ENCODE results near the gene CCDC126. TPM values are rescaled to one million over a fixed set of nuclear protein-coding genes. Genes with fewer than 3 reads are reported as not detected.

Gene CCDC126
- total and polyA plus RNA-seq, 2 donors, result 10.1 to 30.7 TPM

DNA sequence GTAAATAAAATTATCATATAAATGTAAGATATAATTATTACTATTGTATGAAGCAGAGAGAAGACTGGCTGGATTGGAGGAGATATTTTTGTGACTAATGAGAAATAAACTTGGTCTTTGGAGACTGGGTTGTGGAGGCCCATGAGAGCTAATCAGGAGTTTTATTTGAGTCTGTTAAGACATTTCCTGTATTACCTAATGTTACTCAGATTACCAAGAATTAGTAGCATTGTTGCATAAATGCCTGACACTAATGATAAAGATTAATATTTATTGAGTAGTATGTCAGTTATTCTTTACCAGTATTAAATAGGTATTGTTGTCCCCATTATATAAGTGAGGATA is 7.1 kb downstream of the CCDC126 start:
- H3K36me3 ChIP-seq (ENCODE audit: insufficient read depth), result no peaks in the 10 kb centered on the region
- no peak for DNase-seq (ENCODE audit: extremely low spot score)
- H3K4me1 ChIP-seq (ENCODE audit: insufficient read depth), result no peaks in the 10 kb centered on the region
- H3K4me3 ChIP-seq (ENCODE audit: low read depth, low read length), result no peak overlapping the region
- H3K27ac ChIP-seq (ENCODE audit: low read depth), result no peak overlapping the region

DNA sequence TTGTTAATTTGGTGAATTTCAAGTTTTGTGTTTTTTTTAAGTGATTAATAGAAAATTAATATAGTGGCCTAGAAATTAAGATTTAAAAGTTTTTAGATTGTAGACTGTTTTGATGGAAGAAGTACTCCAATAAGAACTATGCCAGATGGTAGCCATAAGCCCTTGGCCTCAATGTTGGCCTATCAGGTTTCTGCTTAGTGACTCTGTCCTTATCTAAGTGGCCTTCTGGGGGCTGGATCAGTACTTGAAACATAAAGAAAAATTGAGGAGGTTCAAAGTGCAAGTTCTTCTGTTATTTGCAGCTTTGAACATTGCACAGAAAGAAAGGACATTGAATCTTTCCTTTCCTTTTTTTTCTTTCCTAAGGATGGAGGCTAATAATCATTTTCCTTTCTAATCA is 9.9 kb downstream of the CCDC126 start:
- Histone ChIP-seq H3K4me3 (ENCODE audit: low read depth, low read length) (no peak overlapping the region), H3K27ac (ENCODE audit: low read depth) (no peak overlapping the region), H3K36me3 (ENCODE audit: insufficient read depth) (peaks cover 3% of the 10 kb centered on the region), H3K4me1 (ENCODE audit: insufficient read depth) (no peaks in the 10 kb centered on the region)
- DNase-seq (ENCODE audit: extremely low spot score), result no peak

DNA sequence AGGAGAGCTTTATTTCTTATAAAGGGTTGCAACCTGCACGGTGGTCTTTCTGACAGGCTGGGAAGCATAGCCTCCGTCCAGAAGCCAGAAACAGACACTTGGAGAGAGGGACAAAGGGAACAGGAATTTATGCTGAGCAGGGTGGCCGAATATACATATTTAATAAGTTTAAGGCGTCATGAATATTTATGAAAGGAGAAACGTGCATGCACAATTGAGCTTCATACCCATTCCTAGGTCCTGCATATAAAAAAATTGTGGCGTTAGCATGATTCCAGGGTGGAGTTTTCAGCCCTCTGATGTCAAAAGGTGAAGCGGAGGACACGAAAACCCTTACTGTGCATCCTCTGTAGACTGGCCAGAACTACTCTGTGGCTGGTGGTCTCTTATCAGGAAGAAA is 10.7 kb downstream of the CCDC126 start:
- Histone ChIP-seq H3K4me3 (ENCODE audit: low read depth, low read length) (no peak overlapping the region), H3K36me3 (ENCODE audit: insufficient read depth) (peaks cover 3% of the 10 kb centered on the region), H3K27ac (ENCODE audit: low read depth) (no peak overlapping the region), H3K4me1 (ENCODE audit: insufficient read depth) (no peaks in the 10 kb centered on the region)
- WGBS, result 93% methylated on average over 8 of the region's 8 CpGs
- DNase-seq (ENCODE audit: extremely low spot score), result no peak

DNA sequence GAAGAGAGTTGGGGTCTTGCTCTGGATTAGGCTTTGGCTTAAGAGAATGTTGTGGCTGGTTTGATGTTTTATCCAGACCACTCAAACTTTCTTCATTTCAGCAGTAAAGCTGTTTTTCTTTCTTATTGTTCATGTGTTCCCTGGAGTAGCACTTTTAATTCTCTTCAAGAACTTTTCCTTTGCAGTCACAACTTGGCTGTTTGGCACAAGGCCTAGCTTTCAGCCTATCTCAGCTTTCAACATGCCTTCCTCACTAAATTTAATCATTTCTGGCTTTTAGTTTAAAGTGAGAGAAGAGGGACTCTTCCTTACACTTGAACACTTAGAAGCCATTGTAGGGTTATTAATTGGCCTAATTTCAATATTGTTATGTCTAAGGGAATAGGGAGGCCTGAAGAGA is 18.1 kb downstream of the CCDC126 start:
- Histone ChIP-seq H3K36me3 (ENCODE audit: insufficient read depth) (peaks cover 3% of the 10 kb centered on the region), H3K4me3 (ENCODE audit: low read depth, low read length) (no peak overlapping the region), H3K27ac (ENCODE audit: low read depth) (no peak overlapping the region), H3K4me1 (ENCODE audit: insufficient read depth) (no peaks in the 10 kb centered on the region)
- DNase-seq (ENCODE audit: extremely low spot score), result no peak

DNA sequence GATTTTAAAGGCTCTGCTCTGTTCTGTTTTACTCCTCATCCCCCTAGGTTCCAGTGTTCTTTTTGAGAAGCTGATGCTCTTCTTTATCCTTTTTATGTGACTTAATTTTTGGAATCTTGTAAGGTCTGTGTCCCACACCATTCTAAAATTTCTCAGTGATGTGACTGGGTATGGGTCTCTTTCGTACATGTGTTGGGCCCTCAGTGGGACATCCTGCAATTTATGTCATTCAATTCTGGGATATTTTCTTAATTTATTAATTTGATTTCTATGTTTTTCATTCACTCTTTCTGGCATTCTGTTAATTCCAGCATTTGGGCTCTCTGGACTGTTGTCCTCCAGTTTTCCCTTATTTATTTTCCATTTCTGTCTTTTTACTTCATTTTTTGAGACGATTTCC is 19.4 kb downstream of the CCDC126 start:
- H3K27ac ChIP-seq (ENCODE audit: low read depth), result no peak overlapping the region
- no peaks in the 10 kb centered on the region for H3K4me1 ChIP-seq (ENCODE audit: insufficient read depth)
- DNase-seq (ENCODE audit: extremely low spot score), result no peak
- H3K4me3 ChIP-seq (ENCODE audit: low read depth, low read length), result no peak overlapping the region
- no peaks in the 10 kb centered on the region for H3K36me3 ChIP-seq (ENCODE audit: insufficient read depth)
- WGBS, result 97% methylated on average over 2 of the region's 2 CpGs

DNA sequence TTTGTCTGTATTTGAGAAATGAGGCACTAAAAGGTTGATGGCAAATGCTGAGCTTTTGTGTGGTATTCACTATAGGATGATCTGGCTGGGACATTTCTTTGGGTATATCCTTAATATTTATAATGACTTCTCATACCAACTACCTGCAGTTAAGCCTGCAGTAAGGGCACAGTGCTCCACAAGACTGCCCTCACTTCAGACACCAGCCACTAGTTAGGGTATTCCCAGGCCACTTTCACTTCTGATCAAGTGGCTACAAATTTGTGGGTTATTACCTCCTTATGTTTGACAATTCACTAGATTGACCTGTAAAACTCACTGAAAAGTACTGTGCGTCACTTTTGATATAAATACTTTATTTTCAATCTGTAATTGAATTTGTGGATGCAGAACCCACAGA is 20.3 kb downstream of the CCDC126 start:
- 96% methylated on average over 1 of the region's 1 CpG for WGBS
- no peaks in the 10 kb centered on the region for H3K4me1 ChIP-seq (ENCODE audit: insufficient read depth)
- H3K27ac ChIP-seq (ENCODE audit: low read depth), result no peak overlapping the region
- no peaks in the 10 kb centered on the region for H3K36me3 ChIP-seq (ENCODE audit: insufficient read depth)
- no peak for DNase-seq (ENCODE audit: extremely low spot score)
- no peak overlapping the region for H3K4me3 ChIP-seq (ENCODE audit: low read depth, low read length)

DNA sequence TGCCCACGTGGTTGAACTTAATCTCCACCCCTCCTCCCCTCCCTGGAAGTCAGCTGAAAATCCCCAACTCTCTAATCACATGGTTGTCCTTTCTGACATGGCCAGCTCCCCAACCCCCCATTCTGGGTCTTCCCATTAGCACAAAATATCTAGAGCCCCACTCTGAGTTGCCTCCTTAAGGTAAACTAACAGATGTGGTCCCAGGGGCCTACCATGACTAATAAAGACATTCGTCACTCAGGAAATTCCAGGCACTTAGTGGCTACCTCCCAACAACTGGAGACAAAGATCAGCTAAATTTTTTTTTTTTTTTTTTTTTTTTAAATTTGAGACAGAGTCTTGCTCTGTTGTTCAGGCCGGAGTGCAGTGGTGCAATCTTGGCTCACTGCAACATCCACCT is 21.1 kb downstream of the CCDC126 start:
- Histone ChIP-seq H3K27ac (ENCODE audit: low read depth) (no peak overlapping the region), H3K4me3 (ENCODE audit: low read depth, low read length) (no peak overlapping the region), H3K4me1 (ENCODE audit: insufficient read depth) (no peaks in the 10 kb centered on the region), H3K36me3 (ENCODE audit: insufficient read depth) (no peaks in the 10 kb centered on the region)
- DNase-seq (ENCODE audit: extremely low spot score), result no peak
- WGBS, result 91% methylated on average over 3 of the region's 3 CpGs

DNA sequence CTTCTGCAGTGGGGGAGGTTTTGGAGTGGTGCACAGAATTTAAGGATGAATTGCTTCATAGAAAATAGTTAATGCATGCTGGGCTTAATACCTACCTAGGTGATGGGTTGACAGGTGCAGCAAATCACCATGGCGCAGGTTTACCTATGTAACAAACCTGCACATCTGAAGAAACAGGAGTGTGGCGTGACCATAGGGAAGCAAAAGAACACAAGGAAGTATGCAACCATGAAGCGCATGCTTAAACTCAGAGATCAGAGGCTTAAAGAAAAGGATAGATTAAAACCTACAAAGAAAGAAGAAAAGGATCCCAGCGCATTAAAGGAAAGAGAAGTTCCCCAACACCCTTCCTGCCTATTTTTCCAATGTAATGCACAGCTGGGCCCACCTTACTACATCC is 22.0 kb downstream of the CCDC126 start:
- 97% methylated on average over 4 of the region's 4 CpGs for WGBS
- no peaks in the 10 kb centered on the region for H3K4me1 ChIP-seq (ENCODE audit: insufficient read depth)
- no peak overlapping the region for H3K27ac ChIP-seq (ENCODE audit: low read depth)
- DNase-seq (ENCODE audit: extremely low spot score), result no peak
- H3K36me3 ChIP-seq (ENCODE audit: insufficient read depth), result no peaks in the 10 kb centered on the region
- H3K4me3 ChIP-seq (ENCODE audit: low read depth, low read length), result no peak overlapping the region

DNA sequence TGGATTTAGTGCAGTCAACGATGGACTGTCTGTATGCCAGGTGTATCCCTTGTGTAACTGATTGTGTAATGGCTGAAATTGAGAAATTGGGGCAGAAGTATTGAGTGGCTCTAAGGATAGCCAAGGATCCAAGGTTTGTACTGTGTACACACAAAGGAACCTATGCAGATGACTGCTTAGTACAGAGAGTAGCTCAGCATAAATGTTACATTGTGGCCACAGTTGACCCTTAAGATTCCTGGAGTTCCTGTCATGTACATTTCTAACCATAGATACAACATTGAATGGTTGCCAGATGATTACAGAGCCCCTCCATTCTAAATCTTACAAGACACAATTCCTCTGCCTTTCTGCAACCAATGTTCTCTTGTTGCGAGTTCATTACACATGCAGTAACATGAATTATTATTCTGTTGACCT is 25.3 kb downstream of the CCDC126 start:
- DNase-seq (ENCODE audit: extremely low spot score), result no peak
- Histone ChIP-seq H3K36me3 (ENCODE audit: insufficient read depth) (no peaks in the 10 kb centered on the region), H3K27ac (ENCODE audit: low read depth) (no peak overlapping the region), H3K4me1 (ENCODE audit: insufficient read depth) (no peaks in the 10 kb centered on the region), H3K4me3 (ENCODE audit: low read depth, low read length) (no peak overlapping the region)
- 73% methylated on average over 2 of the region's 2 CpGs for WGBS

DNA sequence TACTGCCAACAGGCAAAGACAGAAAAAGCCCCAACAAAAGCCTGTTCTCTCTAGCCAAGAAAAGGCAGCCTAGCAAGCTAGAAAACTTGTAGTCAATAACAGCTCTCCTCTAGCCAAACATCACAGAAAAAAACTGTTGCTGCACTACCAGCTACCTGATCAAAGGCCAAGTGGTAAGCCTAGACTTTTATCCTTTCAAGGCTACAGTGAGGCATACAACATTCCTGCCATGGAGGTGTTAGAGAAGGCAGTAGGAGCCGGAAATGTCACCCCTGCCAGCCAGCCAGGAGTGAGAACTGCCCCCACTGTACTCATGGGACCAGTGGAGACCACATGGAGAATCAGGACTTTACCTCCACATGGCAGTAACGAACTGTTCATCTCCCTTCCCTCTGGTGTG is 31.2 kb downstream of the CCDC126 start:
- Histone ChIP-seq H3K4me3 (ENCODE audit: low read depth, low read length) (no peak overlapping the region), H3K27ac (ENCODE audit: low read depth) (no peak overlapping the region)
- 94% methylated on average over 2 of the region's 2 CpGs for WGBS

DNA sequence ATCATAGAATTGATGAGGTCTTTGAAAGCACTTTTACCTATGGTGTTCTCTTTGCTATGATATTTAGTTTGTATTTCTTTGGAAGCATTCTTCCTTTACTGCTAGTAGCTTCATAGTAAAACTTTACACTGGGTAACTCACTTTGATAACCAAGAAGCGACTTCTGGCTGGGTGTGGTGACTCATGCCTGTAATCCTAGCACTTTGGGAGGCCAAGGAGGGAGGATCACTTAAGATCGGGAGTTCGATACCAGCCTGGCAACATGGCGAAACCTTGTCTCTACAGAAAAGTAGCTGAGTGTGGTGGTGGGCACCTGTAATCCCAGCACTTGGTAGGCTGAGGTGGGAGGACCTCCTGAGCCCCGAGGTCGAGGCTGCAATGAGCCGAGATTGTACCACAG is 36.2 kb downstream of the CCDC126 start:
- Histone ChIP-seq H3K4me1 (ENCODE audit: insufficient read depth) (no peaks in the 10 kb centered on the region), H3K27ac (ENCODE audit: low read depth) (no peak overlapping the region), H3K36me3 (ENCODE audit: insufficient read depth) (no peaks in the 10 kb centered on the region), H3K4me3 (ENCODE audit: low read depth, low read length) (no peak overlapping the region)
- 96% methylated on average over 7 of the region's 7 CpGs for WGBS
- DNase-seq (ENCODE audit: extremely low spot score), result no peak

More for the DNA sequence above, 31.2 kb downstream of the CCDC126 start:
- Histone ChIP-seq H3K4me1 (ENCODE audit: insufficient read depth) (no peaks in the 10 kb centered on the region), H3K36me3 (ENCODE audit: insufficient read depth) (no peaks in the 10 kb centered on the region)
- no peak for DNase-seq (ENCODE audit: extremely low spot score)

DNA sequence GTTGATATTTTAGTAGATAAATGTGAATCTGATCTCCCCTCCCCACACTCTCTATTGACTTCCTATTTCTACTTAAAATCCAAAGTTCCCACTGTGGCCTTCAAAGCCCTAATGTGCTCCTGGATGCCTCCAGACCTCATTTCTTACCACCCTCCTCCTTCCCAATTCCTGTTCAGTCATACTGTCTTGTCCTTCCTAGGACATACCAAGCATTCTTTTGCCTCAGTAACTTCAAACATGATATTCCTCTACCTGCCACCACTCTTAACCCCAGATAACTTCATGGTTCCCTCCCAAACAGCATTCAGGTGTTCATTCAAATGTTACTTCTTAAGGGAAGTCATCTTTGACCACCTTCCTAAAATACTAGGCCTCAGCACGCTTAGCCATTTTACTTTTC is 48.6 kb downstream of the CCDC126 start:
- no peak overlapping the region for H3K4me3 ChIP-seq (ENCODE audit: low read depth, low read length)
- H3K27ac ChIP-seq (ENCODE audit: low read depth), result no peak overlapping the region
- 99% methylated on average over 1 of the region's 1 CpG for WGBS
- no peaks in the 10 kb centered on the region for H3K4me1 ChIP-seq (ENCODE audit: insufficient read depth)
- DNase-seq (ENCODE audit: extremely low spot score), result no peak
- H3K36me3 ChIP-seq (ENCODE audit: insufficient read depth), result peaks cover 2% of the 10 kb centered on the region

DNA sequence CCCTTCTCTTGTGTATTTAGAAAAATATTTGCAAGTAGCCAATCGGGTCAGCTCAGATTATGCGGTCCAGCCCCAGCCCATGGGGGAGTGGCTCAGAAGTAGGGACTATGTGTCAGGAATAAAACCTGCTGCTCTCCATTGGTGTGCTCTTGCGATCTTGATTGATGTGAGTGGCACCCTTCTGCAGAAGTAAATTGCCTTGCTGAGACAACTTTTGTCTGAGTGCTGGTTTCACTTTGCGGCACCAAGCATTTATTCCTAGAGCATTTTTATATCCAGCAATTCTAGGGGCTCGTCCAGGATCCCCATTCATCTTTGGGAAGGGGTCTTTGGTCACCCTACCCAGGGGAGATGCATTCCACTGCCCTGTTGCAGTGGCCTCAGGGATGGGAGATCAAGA is 56.8 kb downstream of the CCDC126 start:
- no peak for DNase-seq (ENCODE audit: extremely low spot score)
- 93% methylated on average over 5 of the region's 5 CpGs for WGBS
- H3K27ac ChIP-seq (ENCODE audit: low read depth), result no peak overlapping the region
- H3K36me3 ChIP-seq (ENCODE audit: insufficient read depth), result no peaks in the 10 kb centered on the region
- H3K4me3 ChIP-seq (ENCODE audit: low read depth, low read length), result no peak overlapping the region
- H3K4me1 ChIP-seq (ENCODE audit: insufficient read depth), result no peaks in the 10 kb centered on the region

DNA sequence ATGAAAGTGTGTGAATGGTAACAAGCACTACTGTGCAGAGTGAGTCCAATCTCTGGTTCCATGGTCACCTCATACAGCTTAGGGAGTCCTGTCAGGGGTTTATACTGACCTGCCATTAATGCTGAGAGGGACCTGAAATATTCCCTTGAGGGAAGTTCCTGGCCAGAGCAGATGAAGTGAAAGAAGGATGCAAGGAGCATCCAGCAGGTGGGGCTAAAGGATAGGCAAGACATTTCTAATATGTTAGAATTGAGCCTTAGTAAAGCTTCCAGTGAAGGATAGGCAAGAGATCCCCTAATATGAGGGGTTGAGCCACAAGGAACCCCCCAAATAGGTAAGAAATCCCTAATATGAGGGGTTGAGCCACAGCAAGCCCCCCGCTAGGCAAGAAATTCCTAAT is 57.3 kb downstream of the CCDC126 start:
- H3K27ac ChIP-seq (ENCODE audit: low read depth), result no peak overlapping the region
- H3K4me3 ChIP-seq (ENCODE audit: low read depth, low read length), result no peak overlapping the region
- H3K4me1 ChIP-seq (ENCODE audit: insufficient read depth), result no peaks in the 10 kb centered on the region
- H3K36me3 ChIP-seq (ENCODE audit: insufficient read depth), result no peaks in the 10 kb centered on the region
- no peak for DNase-seq (ENCODE audit: extremely low spot score)
- WGBS, result 0% methylated on average over 1 of the region's 1 CpG

DNA sequence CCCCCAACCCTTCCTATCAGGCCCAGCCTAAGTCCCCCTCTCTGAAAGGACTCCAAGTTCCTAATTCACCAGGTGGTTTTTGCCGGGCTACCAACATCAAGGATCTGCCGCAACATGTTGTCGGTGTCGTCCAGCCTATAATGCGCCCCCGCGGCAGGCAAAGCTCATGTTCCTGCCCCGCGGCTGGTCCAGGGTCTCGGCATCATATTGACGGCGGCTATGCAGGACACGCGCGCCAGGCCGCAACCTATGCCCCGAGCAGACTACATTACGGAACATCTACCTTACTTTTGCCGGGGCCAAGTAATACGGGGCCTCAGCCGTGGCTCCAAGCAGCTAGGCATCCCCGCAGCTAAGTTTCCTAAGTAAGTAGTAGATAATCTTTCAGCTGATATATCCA is 58.3 kb downstream of the CCDC126 start:
- Histone ChIP-seq H3K27ac (ENCODE audit: low read depth) (no peak overlapping the region), H3K36me3 (ENCODE audit: insufficient read depth) (no peaks in the 10 kb centered on the region), H3K4me3 (ENCODE audit: low read depth, low read length) (no peak overlapping the region), H3K4me1 (ENCODE audit: insufficient read depth) (no peaks in the 10 kb centered on the region)
- DNase-seq (ENCODE audit: extremely low spot score), result no peak
- 97% methylated on average over 22 of the region's 22 CpGs for WGBS

Data from urinary bladder (tissue), 4 donors.